SU-DHL-6 (cell line): ENCODE measurements around the gene GIPC2.

Source experiments
- CTCF ChIP-seq: fragments of 200-600 bp; sonication (generic); IDR thresholded peaks from one replicate; pipeline ENCODE4 v1.5.1; 2017; ENCODE audit warnings: antibody characterized with exemption, mild to moderate bottlenecking, low read length, moderate library complexity; ENCODE audit not compliant: insufficient read depth, poor library complexity, severe bottlenecking
- EZH2phosphoT487 ChIP-seq: fragments of 200-600 bp; sonication (generic), shearing (Covaris generic); conservative IDR thresholded peaks from 2 replicates; pipeline ENCODE4 v1.6.1; 2018; ENCODE audit warnings: mild to moderate bottlenecking, antibody characterized with exemption, low read length, moderate library complexity, mixed read lengths

GRCh38 chr1:78178816-78179215, 133.1 kb downstream of the GIPC2 start:
- TF ChIP-seq CTCF (no peak), EZH2phosphoT487 (no peak)
